ENCODE measurements around the gene GLIS2.

The GLIS2 gene

DNA sequence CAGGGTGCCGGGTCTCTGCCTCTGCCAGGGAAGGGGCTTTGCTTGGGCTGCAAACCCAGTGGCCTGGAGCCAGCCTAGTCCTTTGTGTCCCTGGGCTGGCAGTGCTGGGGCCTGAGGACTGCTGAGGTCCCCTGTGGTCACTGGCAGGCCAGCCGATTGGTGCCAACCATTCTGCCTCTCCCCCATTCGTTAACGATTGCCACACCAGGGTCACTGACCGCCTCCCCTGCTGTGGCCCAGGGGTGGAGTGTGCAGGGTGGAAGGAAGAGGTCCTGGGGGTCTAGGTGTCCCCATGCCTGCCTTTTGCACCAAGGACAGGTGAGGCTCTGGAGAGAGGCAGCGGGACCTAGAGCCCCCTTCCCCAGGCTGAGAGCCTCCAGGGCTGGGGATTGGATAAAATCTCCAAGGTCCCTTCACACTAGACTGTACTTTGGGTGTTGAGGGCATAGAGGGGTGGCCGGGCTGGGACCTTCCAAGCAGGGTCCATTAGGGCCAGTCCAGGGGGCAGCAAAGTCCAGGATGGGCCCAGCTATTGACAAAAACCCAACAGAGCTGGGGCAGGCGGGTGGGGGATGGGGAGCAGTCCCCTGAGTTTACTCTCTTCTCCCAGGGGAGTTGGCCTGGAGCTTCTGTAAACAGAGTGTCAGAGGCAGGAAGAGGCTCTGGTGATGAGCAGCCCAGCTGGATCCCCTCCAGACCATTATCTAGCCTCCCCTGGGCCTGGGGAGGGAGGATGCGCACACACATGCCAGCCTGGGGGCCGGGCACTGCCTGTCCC, 56.9 kb downstream of the GLIS2 start:
- no peak for FAIRE-seq

DNA sequence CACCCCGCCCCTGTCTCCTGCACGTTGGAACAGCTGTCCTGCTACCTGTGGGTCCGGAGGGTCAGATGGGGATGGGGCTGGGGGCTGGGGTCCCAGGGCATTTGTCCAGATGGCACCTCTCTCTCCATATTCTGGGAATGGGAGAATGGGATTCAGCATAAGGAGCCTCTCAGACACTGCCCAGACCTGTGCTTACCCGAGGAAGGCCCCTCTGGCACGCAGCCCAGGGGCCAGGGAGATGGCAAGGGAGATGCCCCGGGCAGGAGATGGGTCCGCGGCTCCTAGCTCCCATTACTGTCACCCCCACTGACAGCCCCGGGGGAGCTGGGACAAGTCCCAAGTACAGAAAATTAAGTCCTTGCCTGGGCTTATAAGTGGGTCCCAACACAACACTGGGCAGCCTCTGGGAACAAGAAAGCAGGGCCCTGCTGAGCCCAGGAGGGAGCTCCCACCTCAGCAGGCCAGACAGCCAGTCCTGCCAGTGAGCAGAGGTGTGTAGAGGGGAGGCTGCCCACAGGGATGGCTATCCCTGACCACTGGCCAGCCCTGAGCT, 57.6 kb downstream of the GLIS2 start:
- no peak for FAIRE-seq

DNA sequence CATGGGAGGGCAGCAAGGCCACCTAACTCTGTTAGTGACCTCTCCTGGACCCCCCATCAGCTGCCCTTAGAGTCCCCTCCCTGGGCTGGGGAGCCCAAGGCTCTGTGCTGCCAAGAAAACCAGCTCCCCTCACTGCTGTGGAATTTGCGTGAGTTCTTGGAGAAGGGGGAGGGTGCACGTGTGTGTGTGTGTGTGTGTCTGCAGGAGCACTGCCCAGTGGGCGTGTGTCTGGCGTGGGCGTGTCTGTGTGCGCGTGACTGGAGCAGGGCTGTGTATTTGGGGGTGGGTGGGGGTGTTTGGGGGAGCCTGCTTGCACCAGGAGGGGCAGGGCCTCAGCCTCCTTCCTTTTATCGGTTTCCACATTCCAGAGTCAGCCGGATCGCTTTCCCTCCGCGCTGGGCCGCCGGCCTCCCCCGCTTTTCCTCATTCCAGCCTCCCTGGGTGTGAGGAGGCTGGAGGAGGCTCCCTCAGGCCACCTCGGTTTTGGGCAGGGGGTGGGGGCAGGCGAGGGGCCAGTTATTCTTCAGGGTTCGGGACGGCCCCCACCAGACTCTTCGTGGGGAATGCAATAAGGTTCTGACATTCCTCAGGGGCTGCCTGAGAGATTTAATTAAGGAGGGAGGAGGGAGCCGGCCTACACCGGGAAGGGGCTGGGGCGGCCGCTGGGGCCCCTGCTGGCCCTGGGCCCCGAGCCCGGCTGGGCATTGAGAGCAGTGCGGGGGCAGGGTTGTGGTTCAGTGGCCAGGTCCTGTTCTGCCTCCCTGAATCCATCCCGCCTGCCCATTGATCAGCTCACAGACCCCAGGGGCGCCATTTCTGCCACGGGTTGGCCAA, 58.3 kb downstream of the GLIS2 start:
- FAIRE-seq = no peak

DNA sequence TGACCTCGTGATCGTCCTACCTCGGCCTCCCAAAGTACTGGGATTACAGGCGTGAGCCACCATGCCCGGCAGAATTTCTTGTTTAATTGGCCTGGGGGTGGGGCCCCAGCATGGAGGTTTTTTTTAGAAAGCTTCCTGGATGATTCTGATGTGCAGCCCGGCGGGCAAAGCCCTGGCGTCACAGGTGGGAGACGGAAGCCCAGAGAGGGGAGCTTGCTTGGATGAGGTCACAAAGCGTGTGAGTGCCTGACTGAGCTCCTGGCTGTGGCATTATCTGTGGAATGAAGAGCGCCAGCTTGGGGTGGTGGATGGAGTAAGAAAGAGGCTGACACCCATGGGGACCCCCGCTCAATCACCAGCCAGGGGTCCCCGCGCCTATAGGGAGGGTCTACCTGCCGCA, 59.9 kb downstream of the GLIS2 start:
- no peak for FAIRE-seq

DNA sequence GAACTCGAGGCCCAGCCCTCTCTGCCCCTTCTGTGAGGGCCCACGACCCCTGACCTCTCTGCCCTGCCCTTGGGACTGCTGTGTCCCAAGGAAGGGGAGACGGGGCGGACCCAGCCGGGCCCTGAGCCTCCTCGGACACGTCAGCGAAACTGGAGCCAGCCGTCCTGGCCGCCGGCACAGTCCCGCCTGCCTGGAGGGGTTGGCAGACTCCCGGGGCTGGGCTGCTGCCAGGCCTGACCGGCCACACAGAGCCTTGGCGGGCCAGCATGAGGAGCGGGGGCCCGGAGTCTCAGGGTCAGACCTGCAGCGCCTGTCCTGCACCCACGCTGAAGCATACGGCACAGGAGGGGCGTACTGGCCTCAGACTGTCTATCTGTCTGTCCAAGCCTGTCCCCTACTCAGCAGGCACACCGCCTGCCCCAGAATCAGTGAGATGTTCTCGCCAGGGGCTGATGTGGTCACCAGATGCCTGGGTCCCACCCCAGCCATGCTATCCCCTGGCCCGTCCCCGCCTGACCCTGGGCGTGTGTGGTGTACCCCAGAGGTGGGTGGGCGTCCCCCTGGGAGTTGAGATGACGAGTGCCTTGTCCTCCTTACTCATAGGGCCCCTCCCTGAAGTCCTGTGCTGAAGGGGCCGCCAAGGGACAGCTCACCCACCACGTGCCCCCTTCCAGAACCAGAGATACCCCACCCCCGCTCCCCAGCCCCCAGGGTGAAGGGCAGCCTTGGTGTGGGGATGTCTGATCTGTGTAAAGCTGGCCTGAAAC, 60.4 kb downstream of the GLIS2 start:
- FAIRE-seq = no peak

DNA sequence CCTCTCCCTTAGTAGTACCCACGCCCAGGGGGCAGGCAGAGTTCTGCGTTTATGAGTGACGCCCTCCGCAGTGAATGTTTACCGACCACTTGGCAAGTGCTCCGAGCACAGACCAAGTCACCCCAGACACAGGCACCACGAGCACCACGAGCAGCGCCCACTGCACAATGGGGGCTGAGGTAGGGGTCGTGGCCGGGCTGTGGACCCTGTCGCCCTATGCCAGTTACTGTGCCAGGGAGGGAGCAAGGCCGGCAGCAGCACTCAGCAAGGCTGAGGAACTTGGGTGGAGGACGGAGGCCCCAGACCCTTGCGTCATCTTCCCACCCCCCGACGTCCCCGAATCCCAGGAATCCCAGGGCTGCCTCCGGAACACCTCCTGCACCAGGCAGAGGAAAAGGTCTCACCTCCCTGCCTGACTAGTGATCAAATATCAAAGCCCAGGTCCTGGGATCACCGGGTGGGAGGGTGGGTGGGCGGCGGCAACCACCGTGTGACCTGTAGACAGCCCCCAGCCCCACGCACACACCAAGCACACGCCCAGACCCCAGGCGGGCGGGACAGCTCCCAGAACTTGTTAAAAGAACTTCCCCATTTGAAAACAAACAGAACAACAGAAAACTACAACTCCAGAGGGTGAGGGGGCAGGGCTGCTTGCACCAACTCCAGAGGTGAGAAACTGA, 61.2 kb downstream of the GLIS2 start:
- FAIRE-seq = no peak

DNA sequence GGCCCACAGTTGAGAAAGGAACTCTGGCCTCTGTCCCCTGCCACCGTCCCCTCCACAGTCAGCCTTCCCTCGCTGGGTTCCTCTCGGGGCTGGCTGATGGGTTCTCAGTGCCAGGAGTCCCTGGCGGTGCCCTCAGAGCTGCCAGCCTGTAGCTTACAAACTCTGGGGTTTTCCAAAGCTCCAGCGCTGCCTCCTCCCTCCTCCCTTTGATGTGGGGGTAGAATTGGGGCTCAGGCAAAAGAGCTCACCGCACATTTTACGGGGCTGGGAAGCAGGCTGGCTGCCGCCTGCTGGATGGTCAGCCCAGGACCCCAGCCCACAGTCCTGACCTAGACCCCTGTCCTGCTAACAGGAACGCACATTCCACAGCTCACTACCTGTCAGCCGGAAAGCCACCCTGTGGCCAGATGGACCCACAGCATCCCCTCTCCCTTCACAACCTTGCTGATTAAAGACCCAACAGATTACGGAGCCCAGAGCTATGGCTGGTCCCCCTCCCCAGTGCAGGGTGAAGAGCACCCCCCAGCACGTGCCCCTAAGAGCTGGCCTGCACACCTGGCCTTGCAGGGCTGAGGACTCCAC, 61.8 kb downstream of the GLIS2 start:
- FAIRE-seq = no peak

DNA sequence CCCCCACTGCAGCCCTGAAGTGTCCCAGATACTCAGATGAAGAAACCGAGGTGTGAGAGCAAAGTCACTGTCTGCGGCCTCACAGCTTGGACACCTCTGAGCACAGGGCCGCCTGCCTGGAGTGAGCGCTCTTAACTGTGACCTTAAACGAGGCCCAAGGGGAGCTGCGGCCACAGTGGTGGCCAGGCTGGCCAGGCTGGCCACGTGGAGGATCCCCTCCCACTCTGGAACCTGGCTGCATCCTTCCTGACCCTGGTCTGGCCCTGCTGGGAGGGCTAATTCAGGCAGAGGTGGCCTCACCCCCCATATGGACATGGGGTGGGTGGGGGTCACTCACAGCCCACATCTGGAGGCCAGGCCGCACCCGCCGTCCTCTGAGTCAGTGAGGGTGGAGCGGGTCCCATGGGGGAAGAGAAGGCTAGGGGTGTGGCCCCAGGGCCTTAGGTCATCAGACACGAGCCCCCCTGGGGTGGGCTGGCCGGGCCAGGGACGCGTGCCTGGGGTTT, 62.3 kb downstream of the GLIS2 start:
- FAIRE-seq = no peak

DNA sequence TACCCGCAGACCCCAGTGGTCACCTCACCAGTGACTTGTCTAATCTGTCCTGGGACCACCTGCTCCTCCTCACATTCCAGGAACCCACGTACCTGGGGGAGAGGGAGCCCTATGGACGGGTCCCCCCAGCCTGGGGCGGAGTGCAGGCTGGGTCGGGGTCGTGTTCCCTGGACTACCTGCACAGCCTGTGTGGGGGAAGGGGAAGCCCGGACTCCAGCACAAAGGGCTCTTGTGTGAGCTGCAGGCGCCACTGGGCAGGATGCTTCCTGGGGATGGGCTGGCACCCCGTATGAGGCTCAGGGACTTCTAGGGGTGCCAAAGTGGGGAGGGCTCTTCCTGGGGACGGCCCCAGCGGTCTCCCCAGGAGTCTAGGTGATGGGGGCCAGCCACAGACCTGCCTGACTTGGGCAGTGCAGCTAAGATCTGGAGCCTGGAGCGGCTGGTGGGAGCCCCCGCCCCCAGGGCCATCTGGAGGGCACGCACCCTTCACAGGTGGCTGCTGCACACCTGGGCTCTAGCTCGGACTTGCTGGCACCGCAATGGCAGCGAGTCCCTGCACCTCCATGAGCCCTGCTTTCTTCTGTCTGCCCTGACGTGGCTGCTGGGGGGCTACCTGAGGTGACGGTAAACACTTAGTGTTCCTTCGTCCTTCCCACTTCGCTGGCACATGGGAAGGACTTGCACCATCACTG, 63.3 kb downstream of the GLIS2 start:
- no peak for FAIRE-seq

DNA sequence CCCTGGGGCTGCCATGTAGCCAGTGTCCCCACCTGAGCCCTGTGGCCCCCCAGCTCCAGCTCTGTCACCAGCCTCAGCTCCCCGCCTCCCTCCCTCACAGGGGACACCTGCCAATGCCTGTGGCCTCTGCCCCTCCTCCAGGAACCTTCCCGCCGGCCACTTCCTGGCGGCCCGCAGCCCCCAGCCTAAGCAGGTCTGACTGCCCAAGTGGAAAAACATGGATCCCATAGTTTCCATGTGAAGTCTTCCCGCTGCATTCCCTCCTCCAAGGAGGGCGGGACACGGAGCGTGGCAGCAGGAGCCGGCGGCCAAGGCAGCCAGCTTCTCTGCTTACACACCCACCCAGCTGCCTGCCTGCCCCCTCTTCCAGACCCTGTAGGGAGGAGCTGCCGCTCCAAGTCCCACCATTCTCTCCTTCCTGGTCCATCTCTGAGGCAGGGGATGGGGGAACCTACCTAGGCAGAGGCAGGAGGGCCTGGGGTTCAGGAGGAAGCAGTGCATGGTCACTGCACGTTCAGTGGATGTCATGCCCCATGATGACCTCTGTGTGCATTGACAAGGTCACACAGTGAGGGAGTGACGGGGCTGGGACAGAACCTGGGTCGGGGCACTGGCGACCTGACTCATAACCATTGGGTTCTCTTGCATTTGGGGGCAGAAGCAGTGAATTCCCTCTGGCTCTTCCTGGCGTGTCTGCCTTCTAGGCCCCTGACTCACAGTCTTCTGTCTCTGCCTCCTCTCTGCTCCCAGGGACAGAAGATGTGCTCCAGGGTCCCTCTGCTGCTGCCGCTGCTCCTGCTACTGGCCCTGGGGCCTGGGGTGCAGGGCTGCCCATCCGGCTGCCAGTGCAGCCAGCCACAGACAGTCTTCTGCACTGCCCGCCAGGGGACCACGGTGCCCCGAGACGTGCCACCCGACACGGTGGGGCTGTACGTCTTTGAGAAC, 64.5 kb downstream of the GLIS2 start:
- FAIRE-seq = no peak

DNA sequence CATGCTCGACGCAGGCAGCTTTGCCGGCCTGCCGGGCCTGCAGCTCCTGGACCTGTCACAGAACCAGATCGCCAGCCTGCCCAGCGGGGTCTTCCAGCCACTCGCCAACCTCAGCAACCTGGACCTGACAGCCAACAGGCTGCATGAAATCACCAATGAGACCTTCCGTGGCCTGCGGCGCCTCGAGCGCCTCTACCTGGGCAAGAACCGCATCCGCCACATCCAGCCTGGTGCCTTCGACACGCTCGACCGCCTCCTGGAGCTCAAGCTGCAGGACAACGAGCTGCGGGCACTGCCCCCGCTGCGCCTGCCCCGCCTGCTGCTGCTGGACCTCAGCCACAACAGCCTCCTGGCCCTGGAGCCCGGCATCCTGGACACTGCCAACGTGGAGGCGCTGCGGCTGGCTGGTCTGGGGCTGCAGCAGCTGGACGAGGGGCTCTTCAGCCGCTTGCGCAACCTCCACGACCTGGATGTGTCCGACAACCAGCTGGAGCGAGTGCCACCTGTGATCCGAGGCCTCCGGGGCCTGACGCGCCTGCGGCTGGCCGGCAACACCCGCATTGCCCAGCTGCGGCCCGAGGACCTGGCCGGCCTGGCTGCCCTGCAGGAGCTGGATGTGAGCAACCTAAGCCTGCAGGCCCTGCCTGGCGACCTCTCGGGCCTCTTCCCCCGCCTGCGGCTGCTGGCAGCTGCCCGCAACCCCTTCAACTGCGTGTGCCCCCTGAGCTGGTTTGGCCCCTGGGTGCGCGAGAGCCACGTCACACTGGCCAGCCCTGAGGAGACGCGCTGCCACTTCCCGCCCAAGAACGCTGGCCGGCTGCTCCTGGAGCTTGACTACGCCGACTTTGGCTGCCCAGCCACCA, 65.4 kb downstream of the GLIS2 start:
- no peak for FAIRE-seq

DNA sequence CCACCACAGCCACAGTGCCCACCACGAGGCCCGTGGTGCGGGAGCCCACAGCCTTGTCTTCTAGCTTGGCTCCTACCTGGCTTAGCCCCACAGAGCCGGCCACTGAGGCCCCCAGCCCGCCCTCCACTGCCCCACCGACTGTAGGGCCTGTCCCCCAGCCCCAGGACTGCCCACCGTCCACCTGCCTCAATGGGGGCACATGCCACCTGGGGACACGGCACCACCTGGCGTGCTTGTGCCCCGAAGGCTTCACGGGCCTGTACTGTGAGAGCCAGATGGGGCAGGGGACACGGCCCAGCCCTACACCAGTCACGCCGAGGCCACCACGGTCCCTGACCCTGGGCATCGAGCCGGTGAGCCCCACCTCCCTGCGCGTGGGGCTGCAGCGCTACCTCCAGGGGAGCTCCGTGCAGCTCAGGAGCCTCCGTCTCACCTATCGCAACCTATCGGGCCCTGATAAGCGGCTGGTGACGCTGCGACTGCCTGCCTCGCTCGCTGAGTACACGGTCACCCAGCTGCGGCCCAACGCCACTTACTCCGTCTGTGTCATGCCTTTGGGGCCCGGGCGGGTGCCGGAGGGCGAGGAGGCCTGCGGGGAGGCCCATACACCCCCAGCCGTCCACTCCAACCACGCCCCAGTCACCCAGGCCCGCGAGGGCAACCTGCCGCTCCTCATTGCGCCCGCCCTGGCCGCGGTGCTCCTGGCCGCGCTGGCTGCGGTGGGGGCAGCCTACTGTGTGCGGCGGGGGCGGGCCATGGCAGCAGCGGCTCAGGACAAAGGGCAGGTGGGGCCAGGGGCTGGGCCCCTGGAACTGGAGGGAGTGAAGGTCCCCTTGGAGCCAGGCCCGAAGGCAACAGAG, 66.3 kb downstream of the GLIS2 start:
- FAIRE-seq = no peak

DNA sequence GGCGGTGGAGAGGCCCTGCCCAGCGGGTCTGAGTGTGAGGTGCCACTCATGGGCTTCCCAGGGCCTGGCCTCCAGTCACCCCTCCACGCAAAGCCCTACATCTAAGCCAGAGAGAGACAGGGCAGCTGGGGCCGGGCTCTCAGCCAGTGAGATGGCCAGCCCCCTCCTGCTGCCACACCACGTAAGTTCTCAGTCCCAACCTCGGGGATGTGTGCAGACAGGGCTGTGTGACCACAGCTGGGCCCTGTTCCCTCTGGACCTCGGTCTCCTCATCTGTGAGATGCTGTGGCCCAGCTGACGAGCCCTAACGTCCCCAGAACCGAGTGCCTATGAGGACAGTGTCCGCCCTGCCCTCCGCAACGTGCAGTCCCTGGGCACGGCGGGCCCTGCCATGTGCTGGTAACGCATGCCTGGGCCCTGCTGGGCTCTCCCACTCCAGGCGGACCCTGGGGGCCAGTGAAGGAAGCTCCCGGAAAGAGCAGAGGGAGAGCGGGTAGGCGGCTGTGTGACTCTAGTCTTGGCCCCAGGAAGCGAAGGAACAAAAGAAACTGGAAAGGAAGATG, 67.0 kb downstream of the GLIS2 start:
- no peak for FAIRE-seq

DNA sequence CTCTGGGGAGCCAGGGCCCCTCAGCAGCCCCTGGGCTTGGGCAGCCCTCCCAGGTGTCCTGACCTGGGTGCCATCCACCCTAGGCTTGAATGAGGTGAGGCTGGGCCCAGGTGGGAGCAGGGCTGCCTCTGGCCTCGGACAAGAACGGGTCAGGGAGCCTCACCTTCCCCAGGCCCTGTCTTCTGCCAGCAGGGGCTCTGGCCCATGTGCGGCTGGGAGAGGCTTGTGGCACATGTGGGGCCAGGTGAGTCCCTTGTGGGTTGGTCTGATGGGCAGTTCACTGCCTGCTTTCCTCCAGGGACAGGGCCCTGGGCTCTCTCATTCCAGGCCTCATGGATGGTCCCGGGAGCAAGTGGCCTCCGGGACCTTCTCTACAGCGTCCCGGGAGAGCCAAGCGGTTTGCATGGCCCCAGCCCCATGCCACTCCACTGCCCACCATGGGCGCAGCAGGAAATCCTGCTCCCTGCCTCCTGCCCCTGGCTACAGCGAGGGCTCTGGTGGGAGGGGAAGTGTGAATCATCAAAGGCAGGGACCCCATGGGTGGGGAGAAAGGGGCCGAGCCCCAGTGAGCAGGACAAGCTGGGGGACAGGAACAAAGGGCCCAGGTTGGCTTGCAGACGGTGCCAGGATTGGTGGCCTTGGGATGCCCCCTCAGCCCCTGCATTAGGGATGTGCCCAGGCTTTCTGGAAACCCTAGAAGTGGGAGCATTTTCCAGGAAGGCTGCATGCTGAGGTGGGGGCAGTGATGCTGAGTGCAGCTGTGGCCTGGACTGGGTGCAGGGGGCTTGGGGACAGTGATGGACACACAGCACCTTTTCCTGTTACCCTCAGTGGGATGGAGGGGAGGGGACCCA, 68.0 kb downstream of the GLIS2 start:
- FAIRE-seq = no peak

DNA sequence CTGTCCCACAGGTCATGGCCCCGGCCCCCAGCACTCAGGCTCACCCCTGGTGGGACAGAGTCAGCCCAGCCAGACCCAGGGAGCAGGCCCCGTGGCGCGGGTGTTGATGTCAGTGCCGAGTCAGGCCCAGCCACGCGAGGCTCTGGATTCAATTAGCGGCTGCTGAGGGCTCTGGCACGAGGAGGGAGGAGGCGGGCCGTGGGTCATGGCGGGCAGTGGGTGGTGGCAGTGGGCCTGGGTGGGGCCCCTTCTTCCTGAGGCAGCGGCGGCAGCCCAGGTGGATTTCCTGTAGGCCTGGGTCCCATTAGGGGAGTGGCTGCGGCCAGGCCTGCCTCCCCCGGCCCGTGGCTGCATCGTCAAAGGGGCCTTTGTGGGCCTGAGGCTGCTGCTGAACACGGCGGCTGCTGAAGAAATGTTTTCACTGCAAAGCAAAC, 68.7 kb downstream of the GLIS2 start:
- FAIRE-seq = no peak

DNA sequence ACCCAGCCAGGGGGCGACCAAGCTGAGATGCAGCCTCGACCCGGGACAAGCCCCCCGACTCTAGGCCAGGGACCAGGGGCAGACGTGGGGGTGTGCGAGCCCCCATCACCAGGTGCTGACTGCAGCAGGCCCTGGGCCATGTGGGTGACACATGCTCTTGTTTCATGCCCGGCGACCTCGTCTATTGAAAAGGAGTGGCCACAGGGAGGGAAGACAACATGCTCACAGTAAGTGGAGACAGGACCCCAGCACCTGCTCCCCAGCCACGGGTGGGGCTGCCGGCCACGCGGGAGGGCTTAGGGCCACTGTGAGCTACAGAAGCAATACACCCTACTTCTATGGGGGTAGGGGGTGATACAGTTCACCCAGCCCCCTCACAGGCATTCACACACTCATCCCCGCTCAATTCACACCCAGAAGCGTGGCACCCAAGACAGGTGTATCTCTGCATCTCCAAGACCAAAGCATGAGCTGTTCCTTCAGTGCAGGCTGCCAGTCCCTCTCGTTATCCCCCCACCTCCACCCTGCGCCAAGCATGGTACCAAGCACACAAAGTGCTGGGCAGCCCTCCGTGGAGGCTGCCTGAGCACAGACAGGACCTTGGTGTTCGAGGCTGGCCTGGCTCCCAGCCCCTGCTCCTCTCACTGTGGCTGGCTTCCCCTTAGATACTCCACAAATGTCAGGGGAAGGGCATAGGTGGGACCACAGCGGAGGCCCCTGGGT, 69.4 kb downstream of the GLIS2 start:
- no peak for FAIRE-seq

All from TTC549 (cell line).